ENCODE data around the gene SMYD3. TPM values are rescaled to one million over a fixed set of nuclear protein-coding genes. Genes with fewer than 3 reads are reported as not detected.

The SMYD3 gene
- polyA plus RNA-seq, 1 donor from 2014 or later: 48.6 TPM

GRCh38 chr1:245788886-245789285 is 718.2 kb downstream of the SMYD3 start:
- Histone ChIP-seq H2AFZ (ENCODE audit: low read depth, low read length) (no peak overlapping the region), H3K9ac (ENCODE audit: low read length) (no peak overlapping the region), H3K79me2 (replicated peaks; ENCODE audit: insufficient read depth, low read length) (no peaks in the 10 kb centered on the region), H3K36me3 (ENCODE audit: insufficient read depth, low read length) (no peaks in the 10 kb centered on the region), H3K9me2 (ENCODE audit: insufficient read depth, low read length) (no peaks in the 10 kb centered on the region), H3K4me3 (ENCODE audit: low read length) (no peak overlapping the region), H3K9me3 (ENCODE audit: low read length) (no peaks in the 10 kb centered on the region), H4K20me1 (ENCODE audit: insufficient read depth) (no peaks in the 10 kb centered on the region), H3F3A (ENCODE audit: insufficient read depth, low read length, poor library complexity, severe bottlenecking) (no peaks in the 10 kb centered on the region), H3K27ac (ENCODE audit: low read length) (no peak overlapping the region), H3K4me2 (ENCODE audit: low read length) (no peak overlapping the region), H3K27me3 (ENCODE audit: insufficient read depth, low read depth, low read length) (no peaks in the 10 kb centered on the region)
- TF ChIP-seq SMC3 (conservative IDR thresholded peaks at IDR 0.05; ENCODE audit: poor library complexity) (no peak), TAF1 (IDR thresholded peaks at IDR 0.05; ENCODE audit: low read depth) (no peak), EP300 (conservative IDR thresholded peaks at IDR 0.05; ENCODE audit: poor library complexity, severe bottlenecking) (no peak), REST (IDR thresholded peaks at IDR 0.05; ENCODE audit: borderline replicate concordance) (no peak), POLR2AphosphoS5 (IDR thresholded peaks at IDR 0.05) (no peak), EZH2 (IDR thresholded peaks at IDR 0.05; ENCODE audit: borderline replicate concordance, insufficient read depth, low read length, poor library complexity, severe bottlenecking) (no peak), RAD21 (conservative IDR thresholded peaks at IDR 0.05) (no peak), CTCF (IDR thresholded peaks at IDR 0.05; ENCODE audit: poor library complexity, severe bottlenecking) (no peak), MXI1 (conservative IDR thresholded peaks at IDR 0.05; ENCODE audit: poor library complexity, severe bottlenecking) (no peak)

GRCh38 chr1:245788269-245788668 is 718.8 kb downstream of the SMYD3 start:
- H3K9ac ChIP-seq (ENCODE audit: low read length): no peak overlapping the region
- no peak overlapping the region for H2AFZ ChIP-seq (ENCODE audit: low read depth, low read length)
- H3K36me3 ChIP-seq (ENCODE audit: insufficient read depth, low read length): no peaks in the 10 kb centered on the region
- H3K27me3 ChIP-seq (ENCODE audit: insufficient read depth, low read depth, low read length): no peaks in the 10 kb centered on the region
- H3K4me2 ChIP-seq (ENCODE audit: low read length): no peak overlapping the region
- no peaks in the 10 kb centered on the region for H3K79me2 ChIP-seq (replicated peaks; ENCODE audit: insufficient read depth, low read length)
- H3F3A ChIP-seq (ENCODE audit: insufficient read depth, low read length, poor library complexity, severe bottlenecking): no peaks in the 10 kb centered on the region
- H3K4me3 ChIP-seq (ENCODE audit: low read length): no peak overlapping the region
- no peak overlapping the region for H3K27ac ChIP-seq (ENCODE audit: low read length)
- no peaks in the 10 kb centered on the region for H3K9me2 ChIP-seq (ENCODE audit: insufficient read depth, low read length)
- TF ChIP-seq SMC3 (conservative IDR thresholded peaks at IDR 0.05; ENCODE audit: poor library complexity): no peak
- TF ChIP-seq EP300 (conservative IDR thresholded peaks at IDR 0.05; ENCODE audit: poor library complexity, severe bottlenecking): no peak
- no peak for TF ChIP-seq CTCF (IDR thresholded peaks at IDR 0.05; ENCODE audit: poor library complexity, severe bottlenecking)
- no peak for TF ChIP-seq REST (IDR thresholded peaks at IDR 0.05; ENCODE audit: borderline replicate concordance)
- TF ChIP-seq RAD21 (conservative IDR thresholded peaks at IDR 0.05): no peak
- no peak for TF ChIP-seq EZH2 (IDR thresholded peaks at IDR 0.05; ENCODE audit: borderline replicate concordance, insufficient read depth, low read length, poor library complexity, severe bottlenecking)
- no peaks in the 10 kb centered on the region for H4K20me1 ChIP-seq (ENCODE audit: insufficient read depth)
- no peaks in the 10 kb centered on the region for H3K9me3 ChIP-seq (ENCODE audit: low read length)

Data from neural cell (in vitro differentiated cells).